Measurements from ENCODE around the gene GAREM1.
"Not testable (repeated sequence)": the region's sequence is repeated elsewhere in the genome, so short reads cannot be mapped to it uniquely, and the experiment has no call there.

Gene GAREM1

GRCh38 chr18:32354518-32354917 lies 116.2 kb downstream of the GAREM1 start:
- no peak overlapping the region for H3K4me3 ChIP-seq (replicated peaks in 1 of 2; ENCODE audit: low read depth in 2 of 2, low read length in 2 of 2)
- DNase-seq (ENCODE audit: low read depth in 2 of 2): no peak
- no peak for TF ChIP-seq CTCF (IDR thresholded peaks at IDR 0.05; ENCODE audit: low read depth, low read length)

- no peak for DNase-seq (ENCODE audit: low read depth in 2 of 2)
- TF ChIP-seq CTCF (IDR thresholded peaks at IDR 0.05; ENCODE audit: low read depth, low read length): no peak
- no peak overlapping the region for H3K4me3 ChIP-seq (replicated peaks in 1 of 2; ENCODE audit: low read depth in 2 of 2, low read length in 2 of 2)
Measured at GRCh38 chr18:32353257-32353656, 117.4 kb downstream of the GAREM1 start.

- no peak for TF ChIP-seq CTCF (IDR thresholded peaks at IDR 0.05; ENCODE audit: low read depth, low read length)
- H3K4me3 ChIP-seq (replicated peaks in 1 of 2; ENCODE audit: low read depth in 2 of 2, low read length in 2 of 2): no peak overlapping the region
- peak; percentile 61 to 63 for DNase-seq (ENCODE audit: low read depth in 2 of 2)
Measured at GRCh38 chr18:32351032-32351431, 119.7 kb downstream of the GAREM1 start.

GRCh38 chr18:32349728-32350395 lies 120.8 kb downstream of the GAREM1 start:
- no peak for TF ChIP-seq CTCF (IDR thresholded peaks at IDR 0.05; ENCODE audit: low read depth, low read length)
- peak overlapping the region in 1 of 2 donors; percentile 33 for H3K4me3 ChIP-seq (replicated peaks in 1 of 2; ENCODE audit: low read depth in 2 of 2, low read length in 2 of 2)
- peak; percentile 98 to 99 for DNase-seq (ENCODE audit: low read depth in 2 of 2)

- peak; percentile 36 to 54 for DNase-seq (ENCODE audit: low read depth in 2 of 2)
- H3K4me3 ChIP-seq (replicated peaks in 1 of 2; ENCODE audit: low read depth in 2 of 2, low read length in 2 of 2): no peak overlapping the region
- TF ChIP-seq CTCF (IDR thresholded peaks at IDR 0.05; ENCODE audit: low read depth, low read length): no peak
Measured at GRCh38 chr18:32346671-32347070, 124.0 kb downstream of the GAREM1 start.

GRCh38 chr18:32343634-32344033 lies 127.0 kb downstream of the GAREM1 start:
- H3K4me3 ChIP-seq (replicated peaks in 1 of 2; ENCODE audit: low read depth in 2 of 2, low read length in 2 of 2): no peak overlapping the region
- DNase-seq (ENCODE audit: low read depth in 2 of 2): no peak
- TF ChIP-seq CTCF (IDR thresholded peaks at IDR 0.05; ENCODE audit: low read depth, low read length): no peak

GRCh38 chr18:32341112-32341511 lies 129.6 kb downstream of the GAREM1 start:
- not testable (repeated sequence) for DNase-seq (ENCODE audit: low read depth in 2 of 2); H3K4me3 ChIP-seq (replicated peaks in 1 of 2; ENCODE audit: low read depth in 2 of 2, low read length in 2 of 2)
